HEK293 (cell line): ENCODE measurements around the gene KLRC3.
A peak's percentile ranks its signal among the peaks of the same experiment; 100 is the strongest.

Experiments used
- CTCF ChIA-PET: fragments of 350-600 bp; formaldehyde crosslinking; extraction: SDS; loops from one replicate; lab custom pipeline; 2021; ENCODE audit warnings: antibody characterized with exemption; lab: Yijun Ruan, JAX
- POLR2A ChIA-PET: fragments of 300-600 bp; formaldehyde crosslinking; extraction: SDS; loops from one replicate; lab custom pipeline; 2020; ENCODE audit warnings: antibody characterized with exemption, inconsistent platforms; lab: Yijun Ruan, JAX
- H3K27ac ChIP-seq: fragments of 200-500 bp; sonication (Bioruptor generic); 2 replicates; pipeline ENCODE4 v1.5.1; 2014; ENCODE audit warnings: low read depth, low read length, control low read depth, inconsistent platforms; ENCODE audit errors: extremely low read depth
- H3K36me3 ChIP-seq, 2 experiments: fragments of 200-500 bp in 1 of 2; sonication (Bioruptor generic) in 1 of 2; 1 replicate in 1 of 2; 2 replicates in 1 of 2; pipeline ENCODE4 v1.5.1; 2014 to 2017; ENCODE audit warnings: inconsistent platforms in 2 of 2, low read length in 2 of 2; ENCODE audit not compliant: control insufficient read depth in 2 of 2, insufficient read depth in 1 of 2
- H3K4me1 ChIP-seq: fragments of 200-500 bp; sonication (Bioruptor generic); 2 replicates; pipeline ENCODE4 v1.5.1; 2014; ENCODE audit warnings: mild to moderate bottlenecking, low read length, inconsistent platforms; ENCODE audit not compliant: control insufficient read depth, insufficient read depth
- H3K4me3 ChIP-seq: 2 replicates; pipeline ENCODE4 v1.5.1; 2011; ENCODE audit warnings: low read depth, mild to moderate bottlenecking, control low read depth, low read length, moderate library complexity
- H3K9me3 ChIP-seq: fragments of 200-500 bp; sonication (Bioruptor generic); 2 replicates; pipeline ENCODE4 v1.5.1; 2014; ENCODE audit warnings: low read depth, low read length, inconsistent platforms; ENCODE audit not compliant: control insufficient read depth, insufficient read depth
- FEZF1 ChIP-seq: fragments of 450-650 bp; formaldehyde crosslinking; IDR thresholded peaks from 2 replicates; pipeline ENCODE4 v1.5.1; 2016; ENCODE audit warnings: missing biosample characterization, missing genetic modification characterization
- GFI1B ChIP-seq: fragments of 450-650 bp; formaldehyde crosslinking; IDR thresholded peaks from 2 replicates; pipeline ENCODE4 v1.5.1; 2016; ENCODE audit warnings: missing biosample characterization, missing genetic modification characterization
- INSM2 ChIP-seq: fragments of 450-650 bp; formaldehyde crosslinking; IDR thresholded peaks from 2 replicates; pipeline ENCODE4 v1.5.1; 2016; ENCODE audit warnings: missing biosample characterization, missing genetic modification characterization
- KLF10 ChIP-seq: fragments of 450-650 bp; IDR thresholded peaks from 2 replicates; pipeline ENCODE4 v1.5.1; 2018; ENCODE audit warnings: missing biosample characterization, mild to moderate bottlenecking, missing genetic modification characterization
- KLF7 ChIP-seq: fragments of 450-650 bp; formaldehyde crosslinking; IDR thresholded peaks from 2 replicates; pipeline ENCODE4 v1.5.1; 2016; ENCODE audit warnings: missing biosample characterization, missing genetic modification characterization, borderline replicate concordance
- KLF8 ChIP-seq: fragments of 450-650 bp; formaldehyde crosslinking; IDR thresholded peaks from 2 replicates; pipeline ENCODE4 v1.5.1; 2016; ENCODE audit warnings: missing biosample characterization, missing genetic modification characterization
- OSR2 ChIP-seq: fragments of 450-650 bp; formaldehyde crosslinking; IDR thresholded peaks from 2 replicates; pipeline ENCODE4 v1.5.1; 2016; ENCODE audit warnings: missing biosample characterization, missing genetic modification characterization
- OVOL3 ChIP-seq: fragments of 450-650 bp; formaldehyde crosslinking; IDR thresholded peaks from 2 replicates; pipeline ENCODE4 v1.5.1; 2016; ENCODE audit warnings: missing biosample characterization, missing genetic modification characterization
- PRDM1 ChIP-seq: fragments of 450-650 bp; formaldehyde crosslinking; IDR thresholded peaks from 2 replicates; pipeline ENCODE4; 2016; ENCODE audit warnings: missing biosample characterization, missing genetic modification characterization
- SP7 ChIP-seq: fragments of 450-650 bp; formaldehyde crosslinking; IDR thresholded peaks from 2 replicates; pipeline ENCODE4 v1.5.1; 2016; ENCODE audit warnings: missing biosample characterization, missing genetic modification characterization
- TRIM28 ChIP-seq: IDR thresholded peaks from 2 replicates; pipeline ENCODE4 v1.6.1; 2011; ENCODE audit warnings: low read length, control low read depth, borderline replicate concordance
- ZBTB1 ChIP-seq: fragments of 450-650 bp; formaldehyde crosslinking; IDR thresholded peaks from 2 replicates; pipeline ENCODE4 v1.5.1; 2016; ENCODE audit warnings: missing biosample characterization, missing genetic modification characterization
- ZBTB17 ChIP-seq: fragments of 450-650 bp; formaldehyde crosslinking; IDR thresholded peaks from 2 replicates; pipeline ENCODE4 v1.5.1; 2016; ENCODE audit warnings: missing biosample characterization, missing genetic modification characterization
- ZBTB20 ChIP-seq: fragments of 450-650 bp; formaldehyde crosslinking; IDR thresholded peaks from 2 replicates; pipeline ENCODE4 v1.5.1; 2016; ENCODE audit warnings: missing biosample characterization, missing genetic modification characterization
- ZBTB21 ChIP-seq: fragments of 450-650 bp; formaldehyde crosslinking; IDR thresholded peaks from 2 replicates; pipeline ENCODE4 v1.5.1; 2017; ENCODE audit warnings: missing biosample characterization, missing genetic modification characterization
- ZBTB44 ChIP-seq: fragments of 450-650 bp; IDR thresholded peaks from 2 replicates; pipeline ENCODE4 v1.5.1; 2018; ENCODE audit warnings: missing biosample characterization, mild to moderate bottlenecking, missing genetic modification characterization
- ZBTB7A ChIP-seq: fragments of 450-650 bp; formaldehyde crosslinking; IDR thresholded peaks from 2 replicates; pipeline ENCODE4 v1.5.1; 2016; ENCODE audit warnings: low read depth, missing biosample characterization, missing genetic modification characterization
- ZEB2 ChIP-seq: fragments of 450-650 bp; formaldehyde crosslinking; IDR thresholded peaks from 2 replicates; pipeline ENCODE4 v1.5.1; 2016; ENCODE audit warnings: missing biosample characterization, missing genetic modification characterization
- ZNF148 ChIP-seq: fragments of 450-650 bp; formaldehyde crosslinking; IDR thresholded peaks from 2 replicates; pipeline ENCODE4 v1.5.0; 2017; ENCODE audit warnings: missing biosample characterization, missing genetic modification characterization, borderline replicate concordance
- ZNF174 ChIP-seq: fragments of 450-650 bp; formaldehyde crosslinking; IDR thresholded peaks from 2 replicates; pipeline ENCODE4 v1.5.0; 2017; ENCODE audit warnings: missing biosample characterization, mild to moderate bottlenecking, missing genetic modification characterization
- ZNF266 ChIP-seq: fragments of 450-650 bp; formaldehyde crosslinking; IDR thresholded peaks from 2 replicates; pipeline ENCODE4 v1.5.1; 2016; ENCODE audit warnings: missing biosample characterization, missing genetic modification characterization, low read depth
- ZNF501 ChIP-seq: fragments of 450-650 bp; formaldehyde crosslinking; IDR thresholded peaks from 2 replicates; pipeline ENCODE4 v1.5.1; 2016; ENCODE audit warnings: missing biosample characterization, missing genetic modification characterization
- ZNF571 ChIP-seq: fragments of 450-650 bp; formaldehyde crosslinking; IDR thresholded peaks from 2 replicates; pipeline ENCODE4 v1.5.0; 2017; ENCODE audit warnings: missing biosample characterization, missing genetic modification characterization
- ZNF629 ChIP-seq: fragments of 450-650 bp; formaldehyde crosslinking; IDR thresholded peaks from 2 replicates; pipeline ENCODE4 v1.5.1; 2017; ENCODE audit warnings: missing biosample characterization, missing genetic modification characterization
- ZNF660 ChIP-seq: fragments of 450-650 bp; IDR thresholded peaks from 2 replicates; pipeline ENCODE4 v1.5.1; 2018; ENCODE audit warnings: missing biosample characterization, mild to moderate bottlenecking, missing genetic modification characterization
- ZNF664 ChIP-seq: fragments of 450-650 bp; formaldehyde crosslinking; IDR thresholded peaks from 2 replicates; pipeline ENCODE4 v1.5.1; 2016; ENCODE audit warnings: missing biosample characterization, missing genetic modification characterization
- ZSCAN30 ChIP-seq: fragments of 450-650 bp; IDR thresholded peaks from 2 replicates; pipeline ENCODE4 v1.5.1; 2018; ENCODE audit warnings: missing biosample characterization, mild to moderate bottlenecking, missing genetic modification characterization, moderate library complexity
- ZXDB ChIP-seq: fragments of 450-650 bp; formaldehyde crosslinking; IDR thresholded peaks from 2 replicates; pipeline ENCODE4 v1.5.1; 2016; ENCODE audit warnings: missing biosample characterization, missing genetic modification characterization
- TF ChIP-seq, protein P1 (sequence below): fragments of 450-650 bp; formaldehyde crosslinking; IDR thresholded peaks from 2 replicates; pipeline ENCODE4 v1.5.1; 2016; ENCODE audit warnings: missing biosample characterization, missing genetic modification characterization
- TF ChIP-seq, protein P2 (sequence below): fragments of 450-650 bp; formaldehyde crosslinking; IDR thresholded peaks from 2 replicates; pipeline ENCODE4 v1.5.1; 2016; ENCODE audit warnings: missing biosample characterization, missing genetic modification characterization

The KLRC3 gene

DNA sequence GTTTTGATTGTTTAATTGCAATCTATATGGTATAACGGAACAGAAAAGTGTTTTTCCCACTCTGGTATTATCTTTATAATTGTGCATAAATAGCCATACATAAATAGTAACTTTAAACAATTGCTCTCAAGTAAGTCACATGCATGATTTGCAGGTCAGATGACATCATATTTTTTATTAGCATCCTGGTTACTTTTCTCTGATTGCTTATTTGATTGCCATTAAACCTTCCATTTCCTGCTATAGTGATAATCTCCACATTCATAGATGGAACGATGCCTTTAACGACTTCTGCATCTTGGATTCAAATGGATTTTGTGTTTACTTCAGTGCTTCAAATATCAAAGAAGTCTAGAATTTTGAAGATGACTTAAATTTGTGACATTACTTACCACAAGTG, 27.1 kb downstream of the KLRC3 start (continued):
- TF ChIP-seq ZBTB21 (tag by site-specific recombination) (peak; percentile 48; the same call in 1 of the 2 replicates), ZNF571 (tag by site-specific recombination) (no peak), ZNF266 (no peak), ZNF148 (tag by site-specific recombination) (peak; percentile 18; the same call in 1 of the 2 replicates)
- TF ChIP-seq, all 188 proteins: peak for 24

GRCh38 chr12:10392394-10392930, 27.9 kb downstream of the KLRC3 start:
- Histone ChIP-seq H3K4me1 (peaks cover 22% of the 10 kb centered on the region), H3K9me3 (no peaks in the 10 kb centered on the region), H3K27ac (peak overlapping the region; percentile 21; the same call in 1 of the 2 replicates), H3K36me3 (no peaks in the 10 kb centered on the region), H3K4me3 (no peak overlapping the region)
- CTCF ChIA-PET, result interaction anchor here (0.6 to 1.2 kb wide), 4 partner anchors 26 to 280 kb away, joined by 3 to 4 read pairs (median 3); no protein-coding TSS in a partner anchor
- POLR2A ChIA-PET, result interaction anchor here (1.0 to 1.3 kb wide), 3 partner anchors 27 to 180 kb away, joined by 3 to 12 read pairs (median 3); partner anchors contain the start of gene GABARAPL1
- TF ChIP-seq ZXDB (tag by site-specific recombination) (peak; percentile 66), ZBTB44 (tag by site-specific recombination) (peak; percentile 61; the same call in 1 of the 2 replicates), ZNF629 (tag by site-specific recombination) (peak; percentile 64), ZNF501 (tag by site-specific recombination) (0 out of 2 replicates have a peak, but pooled peaks have one; percentile 13), ZNF664 (tag by site-specific recombination) (peak; percentile 79), ZBTB7A (no peak), OVOL3 (tag by site-specific recombination) (peak; percentile 35; the same call in 1 of the 2 replicates), ZNF660 (tag by site-specific recombination) (peak; percentile 77), PRDM1 (tag by site-specific recombination) (0 out of 2 replicates have a peak, but pooled peaks have one; percentile 3), INSM2 (tag by site-specific recombination) (0 out of 2 replicates have a peak, but pooled peaks have one; percentile 67), ZSCAN30 (tag by site-specific recombination) (peak; percentile 78; the same call in 1 of the 2 replicates), ZBTB1 (tag by site-specific recombination) (no peak), ZEB2 (peak; percentile 64), ZBTB17 (tag by site-specific recombination) (peak; percentile 18; the same call in 1 of the 2 replicates), TRIM28 (peak; percentile 18; the same call in 1 of the 2 replicates), FEZF1 (tag by site-specific recombination) (peak; percentile 81), KLF7 (tag by site-specific recombination) (no peak), ZBTB20 (no peak), GFI1B (tag by site-specific recombination) (no peak), ZNF174 (tag by site-specific recombination) (no peak), KLF8 (tag by site-specific recombination) (peak; percentile 28; the same call in 1 of the 2 replicates), KLF10 (tag by site-specific recombination) (0 out of 2 replicates have a peak, but pooled peaks have one; percentile 32), OSR2 (tag by site-specific recombination) (peak; percentile 66; the same call in 1 of the 2 replicates), SP7 (tag by site-specific recombination) (peak; percentile 61)
- TF ChIP-seq, protein P1, sequence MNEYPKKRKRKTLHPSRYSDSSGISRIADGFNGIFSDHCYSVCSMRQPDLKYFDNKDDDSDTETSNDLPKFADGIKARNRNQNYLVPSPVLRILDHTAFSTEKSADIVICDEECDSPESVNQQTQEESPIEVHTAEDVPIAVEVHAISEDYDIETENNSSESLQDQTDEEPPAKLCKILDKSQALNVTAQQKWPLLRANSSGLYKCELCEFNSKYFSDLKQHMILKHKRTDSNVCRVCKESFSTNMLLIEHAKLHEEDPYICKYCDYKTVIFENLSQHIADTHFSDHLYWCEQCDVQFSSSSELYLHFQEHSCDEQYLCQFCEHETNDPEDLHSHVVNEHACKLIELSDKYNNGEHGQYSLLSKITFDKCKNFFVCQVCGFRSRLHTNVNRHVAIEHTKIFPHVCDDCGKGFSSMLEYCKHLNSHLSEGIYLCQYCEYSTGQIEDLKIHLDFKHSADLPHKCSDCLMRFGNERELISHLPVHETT, result no peak
- TF ChIP-seq, protein P2, sequence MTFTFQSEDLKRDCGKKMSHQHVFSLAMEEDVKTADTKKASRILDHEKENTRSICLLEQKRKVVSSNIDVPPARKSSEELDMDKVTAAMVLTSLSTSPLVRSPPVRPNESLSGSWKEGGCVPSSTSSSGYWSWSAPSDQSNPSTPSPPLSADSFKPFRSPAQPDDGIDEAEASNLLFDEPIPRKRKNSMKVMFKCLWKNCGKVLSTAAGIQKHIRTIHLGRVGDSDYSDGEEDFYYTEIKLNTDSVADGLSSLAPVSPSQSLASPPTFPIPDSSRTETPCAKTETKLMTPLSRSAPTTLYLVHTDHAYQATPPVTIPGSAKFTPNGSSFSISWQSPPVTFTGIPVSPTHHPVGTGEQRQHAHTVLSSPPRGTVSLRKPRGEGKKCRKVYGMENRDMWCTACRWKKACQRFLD, result no peak
